GM10847 (cell line): ENCODE data around the gene HTR4.

Experiments
- POLR2A ChIP-seq: IDR thresholded peaks from 2 replicates; pipeline ENCODE4 v1.6.1; 2011; ENCODE audit not compliant: insufficient read length; ENCODE audit errors: extremely low read depth

HTR4 gene, protein sequence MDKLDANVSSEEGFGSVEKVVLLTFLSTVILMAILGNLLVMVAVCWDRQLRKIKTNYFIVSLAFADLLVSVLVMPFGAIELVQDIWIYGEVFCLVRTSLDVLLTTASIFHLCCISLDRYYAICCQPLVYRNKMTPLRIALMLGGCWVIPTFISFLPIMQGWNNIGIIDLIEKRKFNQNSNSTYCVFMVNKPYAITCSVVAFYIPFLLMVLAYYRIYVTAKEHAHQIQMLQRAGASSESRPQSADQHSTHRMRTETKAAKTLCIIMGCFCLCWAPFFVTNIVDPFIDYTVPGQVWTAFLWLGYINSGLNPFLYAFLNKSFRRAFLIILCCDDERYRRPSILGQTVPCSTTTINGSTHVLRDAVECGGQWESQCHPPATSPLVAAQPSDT

DNA sequence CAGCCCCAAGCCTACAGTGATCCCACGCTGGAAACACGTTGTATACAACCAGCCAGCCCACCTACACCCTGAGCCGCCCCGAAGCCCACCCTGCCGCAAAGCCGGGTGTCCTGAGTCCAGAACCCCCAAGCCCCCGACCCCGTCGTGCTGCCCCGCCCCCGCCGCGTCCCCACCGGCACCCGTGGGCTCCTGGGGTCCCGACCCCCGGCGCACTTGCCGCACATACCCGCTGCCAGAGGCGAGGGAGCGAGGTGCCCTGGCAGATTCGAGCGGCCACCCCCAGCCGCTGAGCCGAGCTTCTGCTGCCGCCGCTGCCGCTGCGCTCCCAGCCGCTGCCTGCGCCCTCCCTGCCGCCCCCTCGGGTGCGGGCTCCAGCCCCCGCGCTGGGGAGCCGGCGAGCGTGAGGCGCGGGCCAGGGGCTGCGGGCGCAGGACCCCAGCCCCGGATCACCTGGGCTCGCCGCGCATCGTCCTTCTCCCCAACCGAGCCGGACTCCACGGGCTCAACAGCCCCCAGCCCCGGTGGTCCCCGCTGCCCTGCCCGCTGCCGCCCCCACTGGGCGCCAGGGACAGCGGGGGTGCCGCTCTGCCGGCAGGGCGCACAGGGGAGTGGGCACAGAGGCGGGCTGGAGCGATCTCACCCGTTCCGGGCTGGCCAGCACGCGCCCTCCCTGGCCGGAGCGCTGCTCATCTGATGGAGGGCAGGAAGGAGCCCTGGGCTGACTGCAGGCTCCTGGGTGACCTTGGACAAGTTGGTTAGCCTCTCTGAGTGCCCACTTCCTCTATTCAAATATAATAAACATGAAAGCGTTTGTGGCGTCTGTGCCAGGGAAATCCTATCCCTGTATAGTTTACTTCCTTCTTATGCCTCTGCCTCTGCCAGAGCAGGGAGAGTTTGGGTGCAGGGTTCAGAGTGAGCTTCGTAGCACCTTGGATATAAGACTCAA is at the start of gene HTR4:
Gene HTR4 (minus strand): TSS at position 692 of the 946 bp plus-strand sequence. CDS start 17,513 bp downstream, outside the sequence.
- no peak for TF ChIP-seq POLR2A

DNA sequence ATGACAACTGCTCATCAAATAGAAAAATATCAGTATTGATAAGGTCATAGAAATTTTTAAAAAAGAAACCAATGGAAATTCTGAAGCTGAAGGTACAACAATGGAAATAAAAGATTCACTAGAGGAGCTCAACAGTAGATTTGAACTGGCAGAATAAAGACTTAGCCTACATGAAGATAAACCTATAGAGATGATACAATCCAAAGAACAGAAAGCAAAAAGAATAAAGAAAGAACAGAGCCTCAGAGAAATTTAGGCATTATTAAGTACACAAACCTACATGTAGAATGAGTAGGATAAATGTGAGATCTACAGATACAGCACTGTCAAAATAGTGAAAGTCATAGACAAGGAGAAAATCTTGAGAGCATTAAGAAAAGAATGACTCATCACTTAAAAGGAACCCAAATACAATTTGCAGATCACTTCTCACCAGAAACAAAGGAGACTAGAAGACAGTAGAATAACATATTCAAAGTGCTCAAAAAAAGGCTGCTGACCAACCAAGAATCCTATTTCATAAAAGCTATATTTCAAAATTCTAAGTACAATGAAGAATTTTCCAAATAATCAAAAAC is 47.8 kb upstream of the HTR4 start:
- no peak for TF ChIP-seq POLR2A

DNA sequence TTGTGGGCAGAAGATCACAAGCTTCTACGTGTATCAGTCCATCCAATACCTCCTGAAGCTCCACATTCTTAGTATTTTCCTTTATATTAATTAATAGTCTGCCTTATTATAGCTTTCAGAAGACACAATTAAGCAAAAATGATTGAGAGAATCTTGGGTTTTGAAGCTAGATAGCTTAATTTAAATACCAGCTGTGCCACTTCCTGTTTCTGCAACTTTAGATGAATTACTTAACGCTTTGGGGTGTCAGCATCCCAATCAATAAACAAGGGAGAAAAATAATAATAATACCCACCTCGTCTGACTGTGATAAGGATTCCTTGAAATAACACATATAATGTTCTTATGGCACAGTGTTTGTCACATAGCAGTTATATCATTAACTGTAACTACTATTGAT is 44.7 kb upstream of the HTR4 start:
- TF ChIP-seq POLR2A, result no peak

DNA sequence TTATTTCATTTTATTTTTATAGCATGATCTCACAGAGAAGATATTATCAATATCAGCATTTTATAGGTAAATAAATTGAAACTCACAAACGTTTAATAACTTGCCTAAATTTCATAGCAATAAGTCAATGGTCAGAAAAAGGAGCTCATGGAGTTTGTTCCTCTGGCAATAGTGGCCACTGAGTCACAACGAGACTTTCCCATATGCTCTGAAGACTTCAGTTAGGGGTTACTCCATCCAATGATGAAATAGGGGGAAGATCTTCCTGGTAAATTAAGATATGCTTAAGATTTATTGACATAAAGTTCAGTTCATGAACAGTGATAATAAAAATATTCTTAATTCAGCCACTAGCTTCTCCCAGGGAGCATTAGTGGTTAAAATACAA is 43.5 kb upstream of the HTR4 start:
- TF ChIP-seq POLR2A, result no peak

DNA sequence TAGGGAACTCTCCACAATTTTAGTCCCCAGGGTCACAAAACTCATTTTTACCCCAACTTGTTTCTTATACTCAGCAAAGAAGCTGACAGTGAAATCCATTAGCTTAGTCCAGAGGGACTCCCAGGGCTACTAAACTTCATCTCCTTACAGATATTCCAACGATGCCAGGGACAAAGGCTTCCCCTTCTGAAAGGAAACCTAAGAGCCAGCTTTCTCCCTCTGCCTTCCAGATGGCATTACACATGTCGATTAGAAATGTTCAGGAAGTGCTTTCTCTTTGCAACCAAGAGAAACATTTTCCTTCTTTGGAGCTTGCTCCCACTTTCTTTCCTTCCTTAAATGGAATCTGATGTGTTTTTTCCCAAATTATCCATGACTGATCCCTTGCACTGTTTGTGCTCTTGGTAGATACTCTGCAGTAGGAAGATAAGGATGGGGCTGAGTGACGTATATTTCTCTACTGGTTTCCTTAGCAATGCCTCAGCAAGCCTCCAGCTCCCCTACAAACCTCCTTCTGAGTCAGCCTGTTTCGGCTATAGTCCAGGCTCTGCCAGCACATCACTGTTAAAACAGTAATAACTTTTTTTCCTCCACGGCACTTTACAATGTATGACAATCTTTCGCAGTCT is 43.0 kb upstream of the HTR4 start:
- no peak for TF ChIP-seq POLR2A

DNA sequence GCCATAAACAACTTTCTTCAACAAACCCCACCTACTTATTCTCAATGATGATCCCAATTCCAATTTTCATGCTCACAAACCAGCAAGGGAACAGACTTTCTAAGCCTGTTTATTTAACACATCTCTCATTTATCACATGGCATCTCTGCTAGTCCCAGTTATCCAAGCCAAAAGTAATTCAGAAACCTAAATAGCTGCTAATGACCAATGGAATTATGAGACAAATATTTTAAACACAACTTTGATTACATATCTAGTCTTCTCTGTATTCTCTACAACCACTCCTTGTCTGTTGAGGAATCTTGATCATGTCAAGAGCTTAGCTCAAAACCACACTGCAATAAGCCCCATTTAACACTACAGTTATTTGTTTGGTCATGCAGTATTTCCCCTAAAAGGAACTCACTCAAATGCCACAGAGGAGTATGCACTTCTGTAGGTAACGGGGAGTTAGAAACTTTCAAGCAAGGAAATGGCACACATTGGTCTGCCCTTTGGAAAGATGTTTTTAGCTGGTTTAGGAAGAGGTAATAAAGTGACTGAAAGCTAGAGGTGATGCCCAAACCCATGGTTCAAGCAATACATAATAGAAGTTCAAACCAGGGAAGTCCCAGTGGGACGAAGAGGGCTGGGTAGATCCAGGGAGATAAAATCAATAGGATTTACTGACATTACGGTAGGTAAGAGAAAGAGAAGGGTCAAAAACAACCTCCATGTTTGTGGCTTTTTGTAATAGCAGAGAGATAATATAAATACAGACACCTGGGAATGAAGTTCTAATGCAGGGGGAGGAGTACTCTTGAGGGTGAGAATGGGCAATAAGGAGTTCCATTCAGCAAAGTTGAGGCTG is 42.1 kb upstream of the HTR4 start:
- TF ChIP-seq POLR2A, result no peak

DNA sequence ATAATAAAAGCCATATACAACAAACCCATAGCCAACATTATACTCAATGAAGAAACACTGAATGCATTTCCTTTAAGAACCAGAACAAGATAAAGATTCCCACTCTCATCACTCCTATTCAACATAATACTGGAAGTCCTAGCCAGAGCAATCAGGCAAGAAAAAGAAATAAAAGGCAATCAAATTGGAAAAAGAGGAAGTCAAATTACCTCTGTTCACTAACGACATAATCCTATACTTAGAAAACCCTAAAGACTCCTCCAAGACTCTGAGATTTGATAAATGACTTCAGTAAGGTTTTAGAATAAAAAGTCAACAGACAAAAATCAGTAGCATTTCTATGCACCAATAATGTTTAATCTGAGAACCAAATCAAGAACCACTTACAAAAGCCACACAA is 36.6 kb upstream of the HTR4 start:
- no peak for TF ChIP-seq POLR2A

DNA sequence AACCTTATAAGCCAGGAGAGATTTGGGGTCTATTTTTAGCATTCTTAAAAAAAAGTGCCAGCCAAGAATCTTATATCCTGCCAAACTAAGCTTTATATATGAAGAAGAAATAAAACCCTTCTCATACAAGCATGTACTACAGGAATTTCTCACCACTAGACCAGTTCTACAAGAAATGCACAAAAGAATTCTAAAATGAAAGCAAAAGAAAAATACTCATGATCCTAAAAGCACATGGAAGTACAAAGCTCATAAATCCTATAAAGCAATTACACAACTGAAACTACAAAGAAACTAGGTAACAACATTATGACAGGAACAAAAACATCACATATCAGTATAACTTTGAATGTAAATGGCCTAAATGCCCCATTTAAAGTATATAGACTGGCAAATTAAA is 34.5 kb upstream of the HTR4 start:
- no peak for TF ChIP-seq POLR2A

DNA sequence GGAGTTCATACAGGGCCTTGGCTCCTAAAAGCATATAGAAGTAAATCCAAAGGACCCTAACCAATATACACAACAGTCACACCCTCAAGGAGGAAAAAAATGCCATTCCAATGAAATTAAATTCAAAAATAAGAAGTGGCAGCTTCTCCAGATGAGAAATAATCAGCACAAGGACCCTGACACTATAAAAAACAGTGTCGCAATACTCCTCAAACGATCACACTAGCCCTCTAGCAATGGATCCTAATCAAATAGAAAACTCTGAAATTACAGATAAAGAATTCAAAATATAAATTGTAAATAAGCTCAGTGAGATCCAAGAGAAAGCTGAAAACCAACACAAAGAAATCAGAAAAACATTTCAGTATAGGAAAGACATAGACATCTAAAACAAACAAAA is 33.5 kb upstream of the HTR4 start:
- TF ChIP-seq POLR2A, result no peak

DNA sequence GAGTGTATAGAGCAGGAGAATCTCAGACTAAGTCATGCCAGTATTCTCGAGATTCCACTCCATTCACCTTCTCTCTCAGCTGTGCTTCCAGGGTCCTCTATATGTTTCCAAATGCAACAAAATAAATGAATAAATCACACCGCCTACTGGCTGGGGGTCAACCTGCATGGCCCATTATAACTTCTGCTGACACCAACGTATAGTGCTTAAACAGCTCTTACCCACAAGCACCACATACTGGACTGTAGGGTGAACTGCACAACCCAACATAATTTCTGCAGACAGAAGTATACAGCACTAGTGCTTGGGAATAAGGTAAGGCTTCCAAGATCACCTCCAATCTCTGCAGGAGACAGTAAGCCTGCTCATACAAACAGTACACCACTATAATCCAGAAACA is 33.1 kb upstream of the HTR4 start:
- no peak for TF ChIP-seq POLR2A

DNA sequence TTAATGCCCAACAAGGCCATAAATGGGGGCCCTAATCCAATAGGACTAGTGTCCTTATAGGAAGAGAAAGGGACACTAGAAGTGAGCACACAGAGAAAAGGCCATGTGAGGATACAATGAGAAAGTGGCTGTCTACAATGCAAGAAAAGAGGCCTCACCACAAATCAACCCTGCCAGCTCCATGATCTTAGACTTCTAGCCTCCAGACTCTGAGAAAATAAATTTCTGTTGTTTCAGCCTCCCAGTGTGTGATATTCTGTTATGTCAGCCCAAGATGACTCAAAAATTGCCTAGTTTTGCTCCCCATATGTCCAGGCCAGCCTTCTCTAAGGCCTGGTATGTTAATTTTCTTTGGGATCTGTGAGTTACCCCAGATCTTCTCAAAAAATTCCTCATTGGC is 32.3 kb upstream of the HTR4 start:
- TF ChIP-seq POLR2A, result no peak

DNA sequence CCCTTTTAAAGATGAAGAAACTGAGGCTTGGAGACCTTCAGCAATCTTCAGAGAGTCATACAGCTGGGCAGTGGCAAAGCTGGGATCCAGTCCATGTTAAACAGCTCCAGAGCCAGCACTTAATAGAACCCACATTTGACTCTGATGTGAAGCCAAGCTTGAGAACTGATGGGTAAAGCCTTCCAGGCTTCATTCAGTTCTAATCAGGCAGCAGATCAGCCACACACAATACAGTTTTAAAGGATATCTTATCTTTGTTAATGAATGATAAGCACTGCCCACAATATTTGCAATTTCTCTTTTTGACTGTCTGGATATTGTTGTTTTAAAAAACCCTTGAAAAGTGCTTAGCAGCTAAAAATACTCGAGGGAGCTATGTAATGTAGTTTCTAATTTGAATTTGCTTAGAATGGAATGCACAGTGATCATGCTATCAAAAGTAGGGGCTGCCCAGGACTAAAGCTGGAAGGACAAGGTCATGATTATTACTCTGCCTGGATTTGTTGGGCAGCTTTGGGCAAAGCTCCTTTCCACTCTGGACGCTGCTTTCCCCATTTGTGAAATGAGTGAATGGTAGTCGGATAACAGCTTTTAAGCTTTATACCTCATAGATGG is 31.3 kb upstream of the HTR4 start:
- TF ChIP-seq POLR2A, result no peak

DNA sequence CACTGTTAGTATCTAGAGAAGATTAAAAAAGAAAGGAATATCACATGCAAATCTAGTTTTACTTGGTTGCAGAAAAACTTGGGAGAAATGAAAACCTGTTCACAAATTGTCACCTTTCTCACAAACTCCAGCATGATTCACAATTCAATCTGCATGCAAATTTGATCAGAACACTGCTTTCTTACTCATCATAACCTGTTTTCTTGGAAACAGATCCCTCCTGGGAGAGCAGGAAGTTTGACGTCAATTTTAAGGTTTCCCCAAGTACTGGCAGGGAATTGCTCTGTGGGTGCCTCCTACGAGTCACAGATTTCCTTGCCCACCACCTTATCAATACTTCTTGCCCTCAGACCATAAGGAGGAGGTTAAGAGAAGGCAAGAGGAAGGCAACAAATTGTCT is 30.2 kb upstream of the HTR4 start:
- TF ChIP-seq POLR2A, result no peak

DNA sequence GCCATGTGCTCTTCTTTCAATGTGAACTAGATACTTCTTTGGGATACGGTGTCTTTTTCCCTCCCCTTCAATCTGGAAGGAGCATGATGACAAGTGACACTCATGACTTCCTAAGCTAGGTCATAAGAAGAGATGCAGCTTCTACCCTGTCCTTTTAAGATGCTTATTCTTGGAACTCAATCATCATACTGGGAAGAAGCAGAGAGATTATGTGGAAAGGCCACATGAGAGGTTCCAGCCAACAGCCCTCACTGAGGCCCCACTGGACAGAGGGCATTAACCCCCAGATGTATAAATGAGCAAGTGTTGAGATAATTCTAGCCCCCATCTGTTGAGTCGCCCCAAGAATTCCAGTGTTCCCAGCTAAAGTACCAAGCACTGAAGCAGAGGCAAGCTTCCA is 29.3 kb upstream of the HTR4 start:
- no peak for TF ChIP-seq POLR2A
